Measurements from ENCODE around the gene TTC28. TPM values are rescaled to one million over a fixed set of nuclear protein-coding genes. Genes with fewer than 3 reads are reported as not detected.

The TTC28 gene
- total RNA-seq, 1 donor from 2014 or later, result 46.2 TPM

DNA sequence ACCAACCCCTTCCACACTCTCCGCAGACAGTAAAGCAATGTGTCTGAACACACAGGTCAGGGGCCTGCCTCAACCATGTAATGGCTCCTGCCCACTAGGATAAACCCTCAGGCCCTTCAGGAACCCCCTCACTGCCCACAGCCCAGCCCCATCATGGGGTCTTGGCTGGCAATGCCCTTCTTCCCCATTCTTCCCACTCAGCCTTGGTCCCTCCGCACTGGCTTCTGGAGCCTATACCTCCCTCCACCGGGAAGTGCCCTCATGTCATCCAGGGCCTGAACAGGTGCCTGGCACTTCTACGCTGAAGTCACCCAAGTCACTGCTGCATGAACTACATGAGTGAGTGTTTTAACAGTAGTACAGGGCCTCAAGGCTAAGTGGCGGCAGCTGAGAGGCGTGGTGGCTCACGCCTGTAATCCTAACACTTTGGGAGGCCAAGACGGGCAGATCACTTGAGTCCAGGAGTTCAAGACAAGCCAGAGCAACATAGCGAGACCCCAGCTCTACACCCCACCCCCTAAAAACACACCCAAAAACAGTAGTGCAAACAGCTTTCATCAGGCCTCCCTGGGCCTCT lies 685.8 kb downstream of the TTC28 start:
- H2AFZ ChIP-seq (replicated peaks), result no peak overlapping the region
- no peak overlapping the region for H3K9ac ChIP-seq
- Mint-ChIP-seq H3K4me1 (peaks cover 4% of the 10 kb centered on the region), H3K36me3 (peaks cover 22% of the 10 kb centered on the region), H3K27me3 (ENCODE audit: insufficient read depth, low read depth) (peaks cover 2% of the 10 kb centered on the region), H3K4me3 (peak overlapping the region; percentile 21), H3K9me3 (no peaks in the 10 kb centered on the region), H3K27ac (no peak overlapping the region)
- no peaks in the 10 kb centered on the region for H3K36me3 ChIP-seq
- TF ChIP-seq EZH2 (IDR thresholded peaks at IDR 0.05) (no peak), EZH2phosphoT487 (IDR thresholded peaks at IDR 0.05) (no peak)
- TF ChIP-seq, protein P1, sequence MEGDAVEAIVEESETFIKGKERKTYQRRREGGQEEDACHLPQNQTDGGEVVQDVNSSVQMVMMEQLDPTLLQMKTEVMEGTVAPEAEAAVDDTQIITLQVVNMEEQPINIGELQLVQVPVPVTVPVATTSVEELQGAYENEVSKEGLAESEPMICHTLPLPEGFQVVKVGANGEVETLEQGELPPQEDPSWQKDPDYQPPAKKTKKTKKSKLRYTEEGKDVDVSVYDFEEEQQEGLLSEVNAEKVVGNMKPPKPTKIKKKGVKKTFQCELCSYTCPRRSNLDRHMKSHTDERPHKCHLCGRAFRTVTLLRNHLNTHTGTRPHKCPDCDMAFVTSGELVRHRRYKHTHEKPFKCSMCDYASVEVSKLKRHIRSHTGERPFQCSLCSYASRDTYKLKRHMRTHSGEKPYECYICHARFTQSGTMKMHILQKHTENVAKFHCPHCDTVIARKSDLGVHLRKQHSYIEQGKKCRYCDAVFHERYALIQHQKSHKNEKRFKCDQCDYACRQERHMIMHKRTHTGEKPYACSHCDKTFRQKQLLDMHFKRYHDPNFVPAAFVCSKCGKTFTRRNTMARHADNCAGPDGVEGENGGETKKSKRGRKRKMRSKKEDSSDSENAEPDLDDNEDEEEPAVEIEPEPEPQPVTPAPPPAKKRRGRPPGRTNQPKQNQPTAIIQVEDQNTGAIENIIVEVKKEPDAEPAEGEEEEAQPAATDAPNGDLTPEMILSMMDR (IDR thresholded peaks at IDR 0.05), result no peak
- no peaks in the 10 kb centered on the region for H3K9me3 ChIP-seq (ENCODE audit: low read depth)
- no peaks in the 10 kb centered on the region for H3F3A ChIP-seq (ENCODE audit: low read depth)
- H3K27me3 ChIP-seq, result no peaks in the 10 kb centered on the region
- DNase-seq (ENCODE audit: low spot score), result no peak
- H3K4me2 ChIP-seq, result no peak overlapping the region
- no peak overlapping the region for H3K27ac ChIP-seq
- no peak overlapping the region for H3K4me3 ChIP-seq
- H3K79me2 ChIP-seq (ENCODE audit: low read depth), result no peaks in the 10 kb centered on the region
- no peaks in the 10 kb centered on the region for H3K4me1 ChIP-seq
- H4K20me1 ChIP-seq (ENCODE audit: low read depth), result peaks cover 4% of the 10 kb centered on the region

DNA sequence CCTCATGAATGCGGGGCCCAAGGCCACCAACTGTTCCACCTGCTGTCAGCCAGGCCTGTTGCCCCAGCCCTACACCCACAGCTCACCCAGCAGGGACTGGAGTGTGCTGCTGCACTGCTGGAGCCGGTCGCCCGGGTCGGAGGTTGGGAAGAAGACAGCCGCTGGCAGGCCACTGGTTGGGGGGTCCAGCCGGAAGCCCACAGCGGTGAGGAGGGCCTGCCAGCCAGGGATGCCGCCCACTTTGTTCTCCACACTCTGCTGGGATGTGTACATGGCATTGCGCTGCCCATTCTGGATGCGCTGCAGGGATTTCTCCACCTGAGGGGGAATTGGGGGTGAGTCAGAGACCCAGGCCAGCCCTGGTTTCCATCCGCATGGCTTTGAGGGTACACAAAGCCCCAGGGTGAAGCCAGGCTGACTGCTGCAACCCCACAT lies 686.4 kb downstream of the TTC28 start:
- no peaks in the 10 kb centered on the region for H3K79me2 ChIP-seq (ENCODE audit: low read depth)
- H3K4me3 ChIP-seq, result no peak overlapping the region
- H3K4me1 ChIP-seq, result no peaks in the 10 kb centered on the region
- Mint-ChIP-seq H3K27ac (no peak overlapping the region), H3K9me3 (no peaks in the 10 kb centered on the region), H3K4me3 (no peak overlapping the region), H3K4me1 (peaks cover 4% of the 10 kb centered on the region), H3K27me3 (ENCODE audit: insufficient read depth, low read depth) (peaks cover 3% of the 10 kb centered on the region), H3K36me3 (peaks cover 24% of the 10 kb centered on the region)
- H3K9me3 ChIP-seq (ENCODE audit: low read depth), result no peaks in the 10 kb centered on the region
- no peaks in the 10 kb centered on the region for H3K27me3 ChIP-seq
- H3K4me2 ChIP-seq, result no peak overlapping the region
- no peak overlapping the region for H2AFZ ChIP-seq (replicated peaks)
- H3K36me3 ChIP-seq, result no peaks in the 10 kb centered on the region
- no peaks in the 10 kb centered on the region for H3F3A ChIP-seq (ENCODE audit: low read depth)
- H3K27ac ChIP-seq, result no peak overlapping the region
- H4K20me1 ChIP-seq (ENCODE audit: low read depth), result peaks cover 4% of the 10 kb centered on the region
- TF ChIP-seq EZH2 (IDR thresholded peaks at IDR 0.05) (no peak), EZH2phosphoT487 (IDR thresholded peaks at IDR 0.05) (no peak)
- TF ChIP-seq, protein P1 (IDR thresholded peaks at IDR 0.05), result no peak
- H3K9ac ChIP-seq, result no peak overlapping the region
- DNase-seq (ENCODE audit: low spot score), result no peak

DNA sequence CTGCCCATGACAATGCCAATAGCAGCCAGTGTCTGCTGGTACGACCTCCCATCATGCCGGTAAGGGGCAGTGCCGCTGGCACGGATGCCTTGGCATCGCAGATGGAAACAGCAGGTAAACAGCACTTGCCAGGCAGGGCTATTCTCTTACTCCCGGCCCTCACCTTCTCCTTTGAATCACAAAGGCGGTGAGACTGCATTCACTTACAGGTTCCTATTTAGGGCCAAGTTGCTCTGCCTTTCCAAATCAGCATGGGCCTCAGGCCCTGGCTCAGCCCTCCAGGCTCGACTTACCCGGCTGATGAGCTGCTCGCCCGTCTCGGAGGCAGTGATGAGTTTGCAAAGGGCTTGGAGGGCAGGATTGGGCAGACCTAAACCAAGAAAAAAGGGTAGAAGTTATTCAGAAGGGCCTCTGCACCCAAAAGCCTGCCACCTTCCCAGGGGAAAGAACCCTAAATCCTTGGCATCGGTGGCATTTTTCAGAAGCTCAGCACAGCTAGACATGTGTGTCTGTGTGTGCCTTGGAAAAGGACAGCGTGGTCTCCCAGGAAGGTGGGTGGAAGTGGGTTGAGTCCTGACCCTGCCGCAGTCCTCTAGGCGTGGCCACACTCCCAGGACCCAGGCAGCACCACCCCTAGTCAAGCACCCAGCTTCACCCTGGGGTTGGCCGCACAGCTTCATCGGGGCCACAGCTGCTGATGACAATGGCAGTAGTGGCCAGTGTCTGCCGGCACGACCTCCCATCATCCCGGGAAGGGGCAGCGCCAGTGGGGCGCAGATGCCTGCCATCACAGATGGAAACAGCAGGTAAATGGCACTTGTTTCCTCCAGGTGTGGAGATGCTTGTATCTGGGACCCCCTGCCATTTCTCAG lies 687.1 kb downstream of the TTC28 start:
- H3K9me3 ChIP-seq (ENCODE audit: low read depth), result no peaks in the 10 kb centered on the region
- Mint-ChIP-seq H3K27ac (no peak overlapping the region), H3K36me3 (peaks cover 24% of the 10 kb centered on the region), H3K4me3 (no peak overlapping the region), H3K9me3 (no peaks in the 10 kb centered on the region), H3K27me3 (ENCODE audit: insufficient read depth, low read depth) (peaks cover 3% of the 10 kb centered on the region), H3K4me1 (peaks cover 4% of the 10 kb centered on the region)
- H3K4me2 ChIP-seq, result no peak overlapping the region
- no peaks in the 10 kb centered on the region for H3K36me3 ChIP-seq
- no peak overlapping the region for H3K9ac ChIP-seq
- no peaks in the 10 kb centered on the region for H3K27me3 ChIP-seq
- no peak for DNase-seq (ENCODE audit: low spot score)
- no peaks in the 10 kb centered on the region for H3K79me2 ChIP-seq (ENCODE audit: low read depth)
- no peaks in the 10 kb centered on the region for H3F3A ChIP-seq (ENCODE audit: low read depth)
- H4K20me1 ChIP-seq (ENCODE audit: low read depth), result peaks cover 4% of the 10 kb centered on the region
- H2AFZ ChIP-seq (replicated peaks), result no peak overlapping the region
- H3K27ac ChIP-seq, result no peak overlapping the region
- TF ChIP-seq EZH2 (IDR thresholded peaks at IDR 0.05) (no peak), EZH2phosphoT487 (IDR thresholded peaks at IDR 0.05) (no peak)
- TF ChIP-seq, protein P1 (IDR thresholded peaks at IDR 0.05), result no peak
- no peak overlapping the region for H3K4me3 ChIP-seq
- H3K4me1 ChIP-seq, result no peaks in the 10 kb centered on the region
